ENCODE measurements around the gene NPTX1.

DNA sequence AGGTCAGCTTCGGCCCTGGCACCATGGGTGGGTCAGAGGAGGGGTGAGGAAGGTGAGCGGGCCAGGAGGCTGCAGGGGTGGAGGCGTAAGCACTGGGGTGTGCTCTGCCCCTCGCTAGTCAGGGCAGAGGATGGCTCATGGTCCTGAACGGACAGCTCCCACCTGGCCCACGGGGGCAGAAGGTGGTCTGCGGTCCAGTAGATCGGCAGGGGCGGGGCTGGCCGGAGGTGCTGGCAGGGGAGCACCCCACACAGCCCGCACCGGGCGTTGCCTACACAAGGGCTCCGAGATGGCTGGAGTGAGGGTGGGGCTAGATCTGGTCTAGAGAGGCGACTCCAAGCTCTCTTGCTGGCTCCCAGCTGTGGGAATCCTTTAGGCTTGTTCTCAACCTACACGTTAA lies 8.2 kb downstream of the NPTX1 start:
- TF ChIP-seq EZH2 (IDR thresholded peaks at IDR 0.05; ENCODE audit: borderline replicate concordance, insufficient read depth, low read depth, low read length, poor library complexity, severe bottlenecking): no peak
- TF ChIP-seq, protein P1, sequence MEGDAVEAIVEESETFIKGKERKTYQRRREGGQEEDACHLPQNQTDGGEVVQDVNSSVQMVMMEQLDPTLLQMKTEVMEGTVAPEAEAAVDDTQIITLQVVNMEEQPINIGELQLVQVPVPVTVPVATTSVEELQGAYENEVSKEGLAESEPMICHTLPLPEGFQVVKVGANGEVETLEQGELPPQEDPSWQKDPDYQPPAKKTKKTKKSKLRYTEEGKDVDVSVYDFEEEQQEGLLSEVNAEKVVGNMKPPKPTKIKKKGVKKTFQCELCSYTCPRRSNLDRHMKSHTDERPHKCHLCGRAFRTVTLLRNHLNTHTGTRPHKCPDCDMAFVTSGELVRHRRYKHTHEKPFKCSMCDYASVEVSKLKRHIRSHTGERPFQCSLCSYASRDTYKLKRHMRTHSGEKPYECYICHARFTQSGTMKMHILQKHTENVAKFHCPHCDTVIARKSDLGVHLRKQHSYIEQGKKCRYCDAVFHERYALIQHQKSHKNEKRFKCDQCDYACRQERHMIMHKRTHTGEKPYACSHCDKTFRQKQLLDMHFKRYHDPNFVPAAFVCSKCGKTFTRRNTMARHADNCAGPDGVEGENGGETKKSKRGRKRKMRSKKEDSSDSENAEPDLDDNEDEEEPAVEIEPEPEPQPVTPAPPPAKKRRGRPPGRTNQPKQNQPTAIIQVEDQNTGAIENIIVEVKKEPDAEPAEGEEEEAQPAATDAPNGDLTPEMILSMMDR (IDR thresholded peaks at IDR 0.05): no peak
